PFSK-1 (cell line): ENCODE measurements around the gene USB1.

Experiments
- POLR2AphosphoS5 ChIP-seq: IDR thresholded peaks from 2 replicates; pipeline ENCODE4 v1.6.1; 2012; ENCODE audit warnings: low read depth, mild to moderate bottlenecking, control low read depth, low read length, moderate library complexity
- REST ChIP-seq, 2 experiments: IDR thresholded peaks; 2 replicates each; pipeline versions ENCODE4 v1.6.1 to v1.8.0; 2011 to 2012; ENCODE audit warnings: low read depth in 2 of 2, low read length in 2 of 2, control low read depth in 1 of 2, inconsistent platforms in 1 of 2, mild to moderate bottlenecking in 1 of 2, moderate library complexity in 1 of 2; ENCODE audit not compliant: insufficient read depth in 1 of 2
- TAF1 ChIP-seq: IDR thresholded peaks from 2 replicates; pipeline ENCODE4 v1.6.1; 2012; ENCODE audit warnings: low read length, control low read depth, borderline replicate concordance; ENCODE audit not compliant: insufficient read depth

- no peak for TF ChIP-seq POLR2AphosphoS5
- TF ChIP-seq TAF1, result no peak
- TF ChIP-seq REST (IDR thresholded peaks at IDR 0.05; ENCODE audit: insufficient read depth in 1 of 2, low read depth in 2 of 2, low read length in 2 of 2), result no peak
These were observed 2.2 kb upstream of the USB1 start for GRCh38 chr16:57998992-57999365.
